Upper lobe of right lung (tissue), 1 donor: ENCODE data around the gene CPEB2. TPM values are rescaled to one million over a fixed set of nuclear protein-coding genes. Genes with fewer than 3 reads are reported as not detected.

Experiments
- ATAC-seq: fragments of 200-7000 bp; cut with Tn5 transposase; one replicate; pipeline ENCODE4 v1.9.1; 2020; ENCODE audit warnings: mild to moderate bottlenecking, moderate library complexity
- DNase-seq: peaks from one replicate; pipeline ENCODE4 v3.0.0-alpha.2; 2020
- H3K27ac ChIP-seq: fragments of 200-600 bp; one replicate; pipeline ENCODE4 v1.8.0; 2022
- H3K27me3 ChIP-seq: fragments of 200-600 bp; one replicate; pipeline ENCODE4 v1.8.0; 2022; ENCODE audit warnings: mild to moderate bottlenecking
- H3K36me3 ChIP-seq: fragments of 200-600 bp; one replicate; pipeline ENCODE4 v1.8.0; 2022
- H3K4me1 ChIP-seq: fragments of 200-600 bp; one replicate; pipeline ENCODE4 v1.8.0; 2022
- H3K4me3 ChIP-seq: fragments of 200-600 bp; one replicate; pipeline ENCODE4 v1.8.0; 2022; ENCODE audit warnings: mild to moderate bottlenecking
- H3K9me3 ChIP-seq: fragments of 200-600 bp; one replicate; pipeline ENCODE4 v1.8.0; 2022
- intact Hi-C: fragments of 100-400 bp; cut with DNase I; formaldehyde crosslinking; loops from one replicate; pipeline ENCODE4 v1.11.0; 2022
- total RNA-seq: library from RNA; stranded (reverse); fragmentation: NEBNext Ultra II Directional; extraction: Animal tissue kit (Norgen Biotek cat#: 25700); gene quantifications from one replicate; pipeline ENCODE4 v1.2.1, GENCODE V29; 2021
- TF ChIP-seq, protein P1 (sequence below): fragments of 200-600 bp; IDR thresholded peaks from one replicate; pipeline ENCODE4 v1.8.0; 2022; ENCODE audit warnings: antibody characterized with exemption
- donor health status: DM: no; HTN: yes; CAD: no; lungs with severe emphysema.

CPEB2 gene
- total RNA-seq, 1 donor from 2014 or later: 25.6 TPM

GRCh38 chr4:15037923-15038541 is 35.8 kb downstream of the CPEB2 start:
- H3K36me3 ChIP-seq: peaks cover 28% of the 10 kb centered on the region
- TF ChIP-seq, protein P1, sequence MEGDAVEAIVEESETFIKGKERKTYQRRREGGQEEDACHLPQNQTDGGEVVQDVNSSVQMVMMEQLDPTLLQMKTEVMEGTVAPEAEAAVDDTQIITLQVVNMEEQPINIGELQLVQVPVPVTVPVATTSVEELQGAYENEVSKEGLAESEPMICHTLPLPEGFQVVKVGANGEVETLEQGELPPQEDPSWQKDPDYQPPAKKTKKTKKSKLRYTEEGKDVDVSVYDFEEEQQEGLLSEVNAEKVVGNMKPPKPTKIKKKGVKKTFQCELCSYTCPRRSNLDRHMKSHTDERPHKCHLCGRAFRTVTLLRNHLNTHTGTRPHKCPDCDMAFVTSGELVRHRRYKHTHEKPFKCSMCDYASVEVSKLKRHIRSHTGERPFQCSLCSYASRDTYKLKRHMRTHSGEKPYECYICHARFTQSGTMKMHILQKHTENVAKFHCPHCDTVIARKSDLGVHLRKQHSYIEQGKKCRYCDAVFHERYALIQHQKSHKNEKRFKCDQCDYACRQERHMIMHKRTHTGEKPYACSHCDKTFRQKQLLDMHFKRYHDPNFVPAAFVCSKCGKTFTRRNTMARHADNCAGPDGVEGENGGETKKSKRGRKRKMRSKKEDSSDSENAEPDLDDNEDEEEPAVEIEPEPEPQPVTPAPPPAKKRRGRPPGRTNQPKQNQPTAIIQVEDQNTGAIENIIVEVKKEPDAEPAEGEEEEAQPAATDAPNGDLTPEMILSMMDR: no peak
- H3K27me3 ChIP-seq: no peaks in the 10 kb centered on the region
- no peaks in the 10 kb centered on the region for H3K9me3 ChIP-seq
- ATAC-seq (no peak), DNase-seq (no peak)
- no peaks in the 10 kb centered on the region for H3K4me1 ChIP-seq
- intact Hi-C loops: no loop called here
- H3K27ac ChIP-seq: no peak overlapping the region
- H3K4me3 ChIP-seq: no peak overlapping the region

DNA sequence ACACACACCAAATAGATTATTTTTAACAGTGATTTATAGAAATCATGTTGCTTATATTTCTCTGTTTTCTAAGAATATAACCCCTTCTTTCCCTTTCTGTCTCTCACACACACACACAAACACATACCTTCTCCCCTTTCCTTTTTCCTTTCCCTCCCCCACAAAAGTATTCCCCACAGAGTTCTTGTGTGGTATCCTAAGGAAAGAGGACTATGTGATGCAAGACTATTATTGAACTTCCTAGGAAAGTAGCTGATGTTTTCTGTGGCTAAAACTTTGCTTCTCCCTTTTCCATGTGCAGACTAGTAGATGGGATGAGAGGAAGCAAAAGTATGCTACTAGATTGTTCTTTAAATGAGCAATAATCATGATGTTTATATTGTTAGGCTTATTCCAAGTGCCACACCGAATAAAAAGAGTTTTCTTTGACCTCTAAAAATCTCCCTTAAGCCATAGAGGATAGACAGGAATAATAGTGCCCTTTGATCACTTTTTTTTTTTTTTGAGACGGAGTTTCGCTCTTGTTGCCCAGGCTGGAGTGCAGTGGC is 38.7 kb downstream of the CPEB2 start:
- Histone ChIP-seq H3K36me3 (peaks cover 15% of the 10 kb centered on the region), H3K9me3 (no peaks in the 10 kb centered on the region), H3K4me1 (no peaks in the 10 kb centered on the region), H3K27ac (no peak overlapping the region), H3K4me3 (no peak overlapping the region), H3K27me3 (no peaks in the 10 kb centered on the region)
- ATAC-seq: no peak
- TF ChIP-seq, protein P1: no peak
- intact Hi-C loops: no loop called here
- no peak for DNase-seq

- intact Hi-C loops: no loop called here
- no peaks in the 10 kb centered on the region for H3K9me3 ChIP-seq
- H3K4me3 ChIP-seq: no peak overlapping the region
- DNase-seq (no peak), ATAC-seq (no peak)
- H3K27me3 ChIP-seq: no peaks in the 10 kb centered on the region
- H3K36me3 ChIP-seq: peaks cover 19% of the 10 kb centered on the region
- no peak overlapping the region for H3K27ac ChIP-seq
- TF ChIP-seq, protein P1: no peak
- no peaks in the 10 kb centered on the region for H3K4me1 ChIP-seq
Measured at GRCh38 chr4:15042529-15043167, 40.4 kb downstream of the CPEB2 start.

GRCh38 chr4:15043226-15043625 is 40.9 kb downstream of the CPEB2 start:
- no peak overlapping the region for H3K4me3 ChIP-seq
- TF ChIP-seq, protein P1: no peak
- ATAC-seq: no peak
- H3K9me3 ChIP-seq: no peaks in the 10 kb centered on the region
- no peaks in the 10 kb centered on the region for H3K27me3 ChIP-seq
- H3K36me3 ChIP-seq: peaks cover 19% of the 10 kb centered on the region
- no peaks in the 10 kb centered on the region for H3K4me1 ChIP-seq
- H3K27ac ChIP-seq: no peak overlapping the region
- no peak for DNase-seq
- intact Hi-C loops: no loop called here

GRCh38 chr4:15043922-15044321 is 41.6 kb downstream of the CPEB2 start:
- no peaks in the 10 kb centered on the region for H3K27me3 ChIP-seq
- TF ChIP-seq, protein P1: no peak
- intact Hi-C loops: no loop called here
- ATAC-seq: no peak
- H3K4me3 ChIP-seq: no peak overlapping the region
- H3K9me3 ChIP-seq: no peaks in the 10 kb centered on the region
- no peak for DNase-seq
- no peak overlapping the region for H3K27ac ChIP-seq
- H3K36me3 ChIP-seq: peaks cover 19% of the 10 kb centered on the region
- H3K4me1 ChIP-seq: no peaks in the 10 kb centered on the region
